ENCODE data around the gene NMS.
"Not testable (repeated sequence)": the region's sequence is repeated elsewhere in the genome, so short reads cannot be mapped to it uniquely, and the experiment has no call there.

Gene NMS
- total RNA-seq, result 0 reads per million in 2 experiments

- DNase-seq (ENCODE audit: low read depth), result no peak
Observed at GRCh38 chr2:100470182-100470581, at the start of gene NMS. NMS (plus strand) TSS chr2:100470482; CDS start chr2:100470489, 7 bp downstream.

- no peak for DNase-seq (ENCODE audit: low read depth)
Observed at GRCh38 chr2:100422320-100423055, 47.8 kb upstream of the NMS start.

GRCh38 chr2:100423631-100424030 lies 46.7 kb upstream of the NMS start:
- DNase-seq (ENCODE audit: low read depth), result no peak

- DNase-seq (ENCODE audit: low read depth), result no peak
Observed at GRCh38 chr2:100424277-100424875, 45.9 kb upstream of the NMS start.

- DNase-seq (ENCODE audit: low read depth), result no peak
Observed at GRCh38 chr2:100425107-100425506, 45.2 kb upstream of the NMS start.

GRCh38 chr2:100425573-100426383 lies 44.5 kb upstream of the NMS start:
- no peak for DNase-seq (ENCODE audit: low read depth)

GRCh38 chr2:100426384-100426720 lies 43.9 kb upstream of the NMS start:
- no peak for DNase-seq (ENCODE audit: low read depth)

- no peak for DNase-seq (ENCODE audit: low read depth)
Observed at GRCh38 chr2:100427111-100427510, 43.2 kb upstream of the NMS start.

GRCh38 chr2:100427627-100428258 lies 42.5 kb upstream of the NMS start:
- peak; percentile 42 for DNase-seq (ENCODE audit: low read depth)

GRCh38 chr2:100429726-100430125 lies 40.6 kb upstream of the NMS start:
- DNase-seq (ENCODE audit: low read depth), result no peak

GRCh38 chr2:100437751-100438150 lies 32.5 kb upstream of the NMS start:
- no peak for DNase-seq (ENCODE audit: low read depth)

- no peak for DNase-seq (ENCODE audit: low read depth)
Observed at GRCh38 chr2:100446696-100447095, 23.6 kb upstream of the NMS start.

GRCh38 chr2:100451092-100451491 lies 19.2 kb upstream of the NMS start:
- DNase-seq (ENCODE audit: low read depth), result no peak

- no peak for DNase-seq (ENCODE audit: low read depth)
Observed at GRCh38 chr2:100451734-100452133, 18.5 kb upstream of the NMS start.

GRCh38 chr2:100453853-100454252 lies 16.4 kb upstream of the NMS start:
- no peak for DNase-seq (ENCODE audit: low read depth)

GRCh38 chr2:100456357-100456756 lies 13.9 kb upstream of the NMS start:
- DNase-seq (ENCODE audit: low read depth), result not testable (repeated sequence)

GRCh38 chr2:100460904-100461530 lies 9.3 kb upstream of the NMS start:
- DNase-seq (ENCODE audit: low read depth), result no peak

- no peak for DNase-seq (ENCODE audit: low read depth)
Observed at GRCh38 chr2:100470898-100471514, 724 bp downstream of the NMS start.

- no peak for DNase-seq (ENCODE audit: low read depth)
Observed at GRCh38 chr2:100476606-100477005, 6.3 kb downstream of the NMS start.

GRCh38 chr2:100482741-100483140 lies 12.5 kb downstream of the NMS start:
- DNase-seq (ENCODE audit: low read depth), result no peak

- no peak for DNase-seq (ENCODE audit: low read depth)
Observed at GRCh38 chr2:100483895-100484294, 13.6 kb downstream of the NMS start.

GRCh38 chr2:100484390-100484789 lies 14.1 kb downstream of the NMS start:
- no peak for DNase-seq (ENCODE audit: low read depth)
